Left lobe of liver (tissue), 2 donors: Measurements from ENCODE around the gene TPSAB1. TPM values are rescaled to one million over a fixed set of nuclear protein-coding genes. Genes with fewer than 3 reads are reported as not detected.

Source experiments
- ATAC-seq: fragments of 200-7000 bp; cut with Tn5 transposase; one replicate; pipeline ENCODE4 v1.9.1; 2020; ENCODE audit warnings: mild to moderate bottlenecking, moderate library complexity
- DNase-seq: peaks from one replicate; pipeline ENCODE4 v3.0.0-alpha.2; 2020; ENCODE audit warnings: low spot score
- total RNA-seq: library from RNA; stranded (reverse); gene quantifications from one replicate; pipeline ENCODE4 v1.2.1, GENCODE V29; 2021
- donor health status: DM: no; HTN: no; CAD: no; lungs with moderate emphysema.
- donor health status: DM: no; HTN: yes; CAD: no.

The TPSAB1 gene
- total RNA-seq, 1 donor from 2014 or later = 1.6 TPM

DNA sequence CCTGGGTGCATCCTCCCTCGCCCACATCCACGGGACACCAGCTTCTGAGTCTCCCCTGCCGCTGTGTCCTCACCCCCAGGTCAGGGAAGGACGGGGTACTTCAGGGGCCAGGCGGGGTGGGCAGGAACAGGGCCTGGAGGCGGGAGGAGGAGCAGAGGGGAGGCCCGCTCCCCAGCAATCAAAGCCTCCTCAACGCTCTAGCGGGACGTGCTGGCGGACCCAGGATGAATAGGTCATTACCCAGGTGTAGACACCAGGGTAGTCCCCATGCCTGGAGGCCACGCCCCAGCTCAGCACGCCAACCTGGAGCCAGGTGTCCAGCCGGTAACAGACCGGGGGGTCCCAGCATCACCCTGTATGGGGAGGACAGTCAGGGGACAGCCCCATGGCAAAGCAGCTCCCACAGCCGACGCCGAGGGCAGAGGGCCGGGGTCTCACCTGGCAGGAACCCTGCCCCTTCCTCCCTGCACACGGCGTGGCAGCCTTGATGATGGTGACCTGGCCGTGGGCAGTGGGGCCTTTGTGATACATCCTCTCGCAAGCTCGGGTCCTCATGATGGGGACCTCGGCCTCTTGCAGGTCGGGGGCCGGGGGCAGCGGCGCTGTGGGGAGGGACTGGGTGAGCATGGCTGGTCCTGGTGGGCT, 39.6 kb downstream of the TPSAB1 start:
- ATAC-seq = no peak
- no peak for DNase-seq

- no peak for DNase-seq
- ATAC-seq = no peak
These were observed 40.3 kb downstream of the TPSAB1 start for GRCh38 chr16:1280783-1281182.

- ATAC-seq (no peak), DNase-seq (no peak)
These were observed 41.0 kb downstream of the TPSAB1 start for GRCh38 chr16:1281517-1281916.

DNA sequence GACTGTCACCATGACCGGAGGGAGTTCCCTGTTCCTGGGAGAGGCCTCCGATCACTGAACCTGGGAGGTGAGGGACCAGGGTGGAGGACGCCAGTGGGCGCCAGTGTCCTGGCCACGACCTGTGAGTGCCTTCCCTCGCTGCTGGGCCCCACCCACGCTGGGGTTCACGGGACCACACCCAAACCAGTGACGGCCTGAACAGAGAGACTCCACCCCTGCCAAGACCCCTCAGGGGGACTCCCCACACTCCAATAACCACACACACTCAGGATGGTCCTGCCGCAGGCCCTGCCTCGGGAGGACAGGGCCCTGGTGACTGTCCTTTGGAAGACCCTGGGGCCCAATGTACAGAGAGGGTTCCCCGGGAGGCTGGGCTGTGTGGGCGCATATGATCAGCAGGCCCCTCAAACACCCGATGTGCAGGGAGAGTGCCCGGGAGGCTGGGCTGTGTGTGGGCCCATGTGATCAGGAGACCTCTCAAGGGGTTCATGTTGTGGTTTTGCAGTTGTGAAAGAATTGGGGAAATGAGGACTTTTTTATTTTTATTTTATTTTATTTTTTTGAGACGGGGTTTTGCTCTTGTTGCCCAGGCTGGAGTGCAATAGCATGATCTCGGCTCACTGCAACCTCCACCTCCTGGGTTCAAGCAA, 41.9 kb downstream of the TPSAB1 start:
- DNase-seq = no peak
- no peak for ATAC-seq

DNA sequence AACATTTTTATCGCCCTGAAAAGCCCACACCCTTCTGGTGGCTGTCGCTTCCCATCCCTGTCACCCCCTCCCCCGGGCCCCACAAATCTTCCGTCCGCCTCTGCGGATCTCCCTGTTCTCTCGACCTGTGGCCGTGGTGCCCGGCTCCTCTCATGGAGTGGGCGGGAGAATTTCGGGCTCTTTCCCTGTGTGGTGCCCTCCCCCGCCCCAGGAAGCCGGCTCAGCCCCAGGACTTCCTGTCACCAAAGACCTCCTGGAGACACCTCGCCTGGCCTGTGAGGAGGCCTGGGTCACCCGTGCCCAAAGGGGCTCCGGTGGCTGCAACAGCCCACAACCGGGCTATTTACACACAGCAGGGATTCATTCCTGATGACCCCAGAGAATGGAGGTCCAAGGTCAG, 42.8 kb downstream of the TPSAB1 start:
- DNase-seq (no peak), ATAC-seq (no peak)

- ATAC-seq (no peak), DNase-seq (no peak)
These were observed 43.6 kb downstream of the TPSAB1 start for GRCh38 chr16:1283996-1284616.

DNA sequence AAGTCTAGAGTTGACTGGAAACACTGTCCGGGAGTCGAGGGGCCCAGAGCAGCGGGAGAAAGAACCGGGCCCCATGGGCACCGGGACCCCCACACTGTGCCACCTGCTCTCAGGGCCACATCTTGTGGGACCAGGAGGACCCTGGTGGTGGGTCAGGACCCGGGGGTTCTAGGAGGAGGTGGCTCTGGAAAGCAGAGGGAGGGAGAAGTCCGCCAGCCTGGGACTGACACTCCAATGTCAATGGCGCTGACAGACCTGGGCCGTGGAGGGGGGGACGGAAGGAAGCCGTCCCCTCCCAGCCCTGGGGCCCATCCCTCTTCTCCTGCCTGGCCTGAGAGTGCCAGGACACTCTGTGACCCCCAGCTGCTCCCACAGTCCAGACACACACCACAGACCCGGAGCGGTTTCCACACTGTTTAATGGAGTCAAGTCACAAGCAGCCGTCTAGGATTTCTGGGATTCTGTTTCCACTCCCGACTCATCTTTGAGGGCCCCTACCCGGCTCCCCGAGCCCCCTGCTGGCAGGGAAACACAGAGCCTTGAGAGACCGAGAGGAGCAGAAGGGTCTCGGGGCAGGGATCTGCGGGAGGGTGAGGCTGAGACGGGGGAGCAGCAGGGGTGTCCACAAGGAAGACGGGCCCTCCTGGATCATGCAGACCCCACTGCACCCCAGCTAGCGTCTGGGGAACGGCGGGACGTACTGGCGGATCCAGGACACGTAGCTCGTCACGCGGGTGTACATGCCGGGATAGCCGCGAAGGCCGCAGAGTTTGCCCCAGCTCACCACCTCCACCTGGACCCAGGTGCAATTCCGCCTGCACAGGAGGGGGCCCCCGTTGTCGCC, 45.4 kb downstream of the TPSAB1 start:
- no peak for DNase-seq
- no peak for ATAC-seq

DNA sequence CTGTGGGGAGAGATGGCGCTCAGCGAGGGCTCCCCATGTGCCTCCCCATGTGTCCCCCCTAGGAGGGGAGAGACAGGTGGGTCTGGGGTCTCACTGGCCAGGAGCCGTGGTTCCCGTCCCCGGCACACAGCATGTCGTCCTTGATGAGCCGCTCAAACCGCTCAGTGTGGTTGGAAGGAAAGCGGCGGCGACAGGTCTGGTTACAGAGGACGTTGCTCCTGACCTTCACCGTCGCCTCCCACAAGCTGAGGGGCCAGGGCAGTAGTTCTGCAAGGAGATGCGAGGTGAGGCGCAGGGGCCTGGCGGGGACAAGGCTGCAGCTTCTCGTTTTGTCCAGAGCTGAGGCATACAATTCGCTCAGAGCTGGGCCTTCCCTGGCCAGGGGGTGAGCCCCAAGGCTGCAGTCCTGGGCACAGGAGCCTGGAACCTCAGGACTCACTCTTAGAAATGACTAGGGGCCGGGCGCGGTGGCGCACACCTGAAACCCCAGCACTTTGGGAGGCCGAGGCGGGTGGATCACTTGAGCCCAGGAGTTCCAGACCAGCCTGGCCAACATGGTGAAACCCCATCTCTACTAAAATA, 46.1 kb downstream of the TPSAB1 start:
- ATAC-seq (no peak), DNase-seq (peak; percentile 39)

- ATAC-seq = no peak
- peak; percentile 38 for DNase-seq
These were observed 47.6 kb downstream of the TPSAB1 start for GRCh38 chr16:1287982-1288670.

GRCh38 chr16:1288813-1289476, 48.4 kb downstream of the TPSAB1 start:
- ATAC-seq (no peak), DNase-seq (peak; percentile 44)

DNA sequence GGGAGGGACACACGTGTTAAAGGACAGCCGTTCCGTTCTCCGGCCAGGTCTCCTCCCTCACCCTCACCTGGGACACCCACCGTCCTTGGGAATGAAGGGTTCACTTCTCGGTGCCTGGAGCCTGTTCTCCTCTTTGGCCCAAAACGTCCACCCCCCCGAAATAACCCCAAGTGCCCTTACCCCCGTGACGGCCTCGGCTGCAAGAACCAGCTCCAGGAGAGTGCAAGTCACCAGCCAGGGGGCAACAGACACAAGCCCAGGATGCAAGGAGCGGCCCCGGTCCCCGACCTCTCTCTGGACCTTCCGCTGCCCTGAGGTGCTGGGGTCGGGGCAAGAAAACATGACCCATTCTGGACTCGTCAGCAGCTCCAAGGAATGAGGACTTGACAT, 49.0 kb downstream of the TPSAB1 start:
- no peak for ATAC-seq
- peak; percentile 44 for DNase-seq

GRCh38 chr16:1290063-1290501, 49.6 kb downstream of the TPSAB1 start:
- peak; percentile 46 for DNase-seq
- no peak for ATAC-seq

DNA sequence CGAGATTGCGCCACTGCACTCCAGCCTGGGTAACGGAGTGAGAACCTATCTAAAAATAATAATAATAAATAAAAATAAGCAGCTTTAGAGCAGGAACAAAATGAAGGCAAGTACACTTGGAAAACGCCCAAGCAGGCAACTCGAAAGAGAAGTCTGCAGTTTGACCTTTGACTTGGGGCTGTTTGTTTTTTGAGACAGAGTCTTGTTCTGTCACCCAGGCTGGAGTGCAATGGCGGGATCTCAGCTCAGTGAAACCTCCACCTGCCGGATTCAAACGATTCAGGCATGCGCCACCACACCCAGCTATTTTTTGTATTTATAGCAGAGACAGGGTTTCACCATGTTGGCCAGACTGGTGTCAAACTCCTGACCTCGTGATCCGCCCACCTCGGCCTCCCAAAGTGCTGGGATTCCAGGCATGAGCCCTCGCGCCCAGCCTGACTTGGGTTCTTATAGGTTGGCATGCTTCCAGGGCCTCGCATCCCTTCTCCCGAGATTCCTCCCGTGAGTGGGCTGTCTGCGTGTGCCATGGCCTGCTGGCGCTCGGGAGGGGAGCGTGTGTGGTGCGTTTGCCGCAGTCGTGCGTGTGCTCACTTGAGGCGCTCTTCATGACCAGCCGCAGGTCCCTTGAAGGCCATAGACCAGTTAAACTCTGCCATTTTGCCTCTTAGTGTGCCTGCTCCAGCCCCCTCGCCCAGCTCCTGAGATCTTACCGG, 50.5 kb downstream of the TPSAB1 start:
- DNase-seq (peak; percentile 70), ATAC-seq (peak; percentile 80)

GRCh38 chr16:1291576-1291974, 51.1 kb downstream of the TPSAB1 start:
- DNase-seq (no peak), ATAC-seq (peak; percentile 75)

Other genes with a start within 250 kb of the TPSAB1 start
- not detected for gene SSTR5, start 168.0 kb upstream of the TPSAB1 start, total RNA-seq
- gene C1QTNF8, start 144.5 kb upstream of the TPSAB1 start, total RNA-seq = not detected
- 4.2 TPM for gene CACNA1H, start 87.6 kb upstream of the TPSAB1 start, total RNA-seq
- 0.15 TPM for gene TPSG1, start 15.4 kb upstream of the TPSAB1 start, total RNA-seq
- 1.6 TPM for gene TPSB2, start 10.5 kb upstream of the TPSAB1 start, total RNA-seq
- not detected for gene TPSD1, start 15.4 kb downstream of the TPSAB1 start, total RNA-seq
- gene UBE2I, start 68.9 kb downstream of the TPSAB1 start, total RNA-seq = 28.0 TPM
- gene BAIAP3, start 92.9 kb downstream of the TPSAB1 start, total RNA-seq = 8.1 TPM
- gene TSR3, start 111.2 kb downstream of the TPSAB1 start, total RNA-seq = 32.5 TPM
- 58.3 TPM for gene GNPTG, start 111.2 kb downstream of the TPSAB1 start, total RNA-seq
- 14.1 TPM for gene UNKL, start 174.0 kb downstream of the TPSAB1 start, total RNA-seq
- gene UQCC4, start 180.0 kb downstream of the TPSAB1 start, total RNA-seq = 6.1 TPM
- not detected for gene PERCC1, start 190.4 kb downstream of the TPSAB1 start, total RNA-seq
- 1.4 TPM for gene CCDC154, start 203.9 kb downstream of the TPSAB1 start, total RNA-seq
- gene CLCN7, start 234.3 kb downstream of the TPSAB1 start, total RNA-seq = 51.9 TPM
- not detected for gene PTX4, start 248.2 kb downstream of the TPSAB1 start, total RNA-seq